Measurements from ENCODE around the gene CWC27.

CWC27 gene

GRCh38 chr5:64963278-64963677 lies 194.5 kb downstream of the CWC27 start:
- CTCF ChIA-PET = interaction anchor here (1.3 to 1.6 kb wide), 3 partner anchors 19 to 520 kb away, joined by 3 to 5 read pairs (median 4); no protein-coding TSS in a partner anchor
- TF ChIP-seq CTCF (IDR thresholded peaks at IDR 0.05; ENCODE audit: control extremely low read depth, extremely low read depth, low read depth, missing control alignments) = no peak
- POLR2A ChIA-PET = no interaction called here
- DNase-seq (ENCODE audit: extremely low spot score) = no peak

GRCh38 chr5:64968591-64969110 lies 199.9 kb downstream of the CWC27 start:
- DNase-seq (ENCODE audit: extremely low spot score) = no peak
- CTCF ChIA-PET = no interaction called here
- TF ChIP-seq CTCF (IDR thresholded peaks at IDR 0.05; ENCODE audit: control extremely low read depth, extremely low read depth, low read depth, missing control alignments) = no peak
- POLR2A ChIA-PET = no interaction called here

- DNase-seq (ENCODE audit: extremely low spot score) = no peak
- ChIA-PET CTCF (no interaction called here), POLR2A (no interaction called here)
- TF ChIP-seq CTCF (IDR thresholded peaks at IDR 0.05; ENCODE audit: control extremely low read depth, extremely low read depth, low read depth, missing control alignments) = no peak
Measured at GRCh38 chr5:64969578-64969977, 200.8 kb downstream of the CWC27 start.

GRCh38 chr5:64971513-64971912 lies 202.8 kb downstream of the CWC27 start:
- ChIA-PET CTCF (interaction anchor here (1.4 to 1.6 kb wide), 2 partner anchors 9 to 10 kb away, joined by 3 to 4 read pairs; no protein-coding TSS in a partner anchor), POLR2A (no interaction called here)
- no peak for DNase-seq (ENCODE audit: extremely low spot score)
- no peak for TF ChIP-seq CTCF (IDR thresholded peaks at IDR 0.05; ENCODE audit: control extremely low read depth, extremely low read depth, low read depth, missing control alignments)

GRCh38 chr5:64971990-64972389 lies 203.3 kb downstream of the CWC27 start:
- no peak for TF ChIP-seq CTCF (IDR thresholded peaks at IDR 0.05; ENCODE audit: control extremely low read depth, extremely low read depth, low read depth, missing control alignments)
- CTCF ChIA-PET = interaction anchor here (1.1 to 1.6 kb wide), 3 partner anchors 10 to 23 kb away, joined by 3 to 4 read pairs (median 3); no protein-coding TSS in a partner anchor
- POLR2A ChIA-PET = no interaction called here
- DNase-seq (ENCODE audit: extremely low spot score) = no peak

GRCh38 chr5:64972591-64972990 lies 203.9 kb downstream of the CWC27 start:
- POLR2A ChIA-PET = no interaction called here
- no peak for DNase-seq (ENCODE audit: extremely low spot score)
- CTCF ChIA-PET = interaction anchor here (1.1 to 1.4 kb wide), 2 partner anchors 9 to 23 kb away, joined by 3 read pairs; no protein-coding TSS in a partner anchor
- no peak for TF ChIP-seq CTCF (IDR thresholded peaks at IDR 0.05; ENCODE audit: control extremely low read depth, extremely low read depth, low read depth, missing control alignments)

Measured in GM10248 (cell line).